T-helper 1 cell (primary cell): ENCODE results near the gene ELAC2.

Experiments used
- DNase-seq, 5 donors: peaks; one replicate each; pipeline ENCODE4 v3.0.0-alpha.2; 2012 to 2020
- total RNA-seq, 4 donors: gene quantifications; one replicate each; lab custom pipeline; 2026; lab: John Stamatoyannopoulos, UW

Gene ELAC2
- 50.7 to 82.7 (median 78.5) reads per million in 4 donors for total RNA-seq

GRCh38 chr17:13017655-13018459, at the start of gene ELAC2:
TSS of gene ELAC2 (minus strand) at chr17:13018027. CDS start at chr17:13017947, 80 bp downstream.
- peak; percentile 86 to 96 (median 92) for DNase-seq

- DNase-seq, result no peak
Measured at GRCh38 chr17:13065032-13065431, 47.2 kb upstream of the ELAC2 start.

- no peak for DNase-seq
Measured at GRCh38 chr17:13055131-13055530, 37.3 kb upstream of the ELAC2 start.

- no peak for DNase-seq
Measured at GRCh38 chr17:13054666-13055065, 36.8 kb upstream of the ELAC2 start.

- no peak for DNase-seq
Measured at GRCh38 chr17:13051915-13052314, 34.1 kb upstream of the ELAC2 start.

GRCh38 chr17:13047011-13047606, 29.3 kb upstream of the ELAC2 start:
- DNase-seq, result no peak

- DNase-seq, result no peak
Measured at GRCh38 chr17:13046361-13046760, 28.5 kb upstream of the ELAC2 start.

GRCh38 chr17:13044572-13045065, 26.8 kb upstream of the ELAC2 start:
- DNase-seq, result no peak

GRCh38 chr17:13038931-13039665, 21.3 kb upstream of the ELAC2 start:
- no peak for DNase-seq

- no peak for DNase-seq
Measured at GRCh38 chr17:13036751-13037150, 18.9 kb upstream of the ELAC2 start.

GRCh38 chr17:13035420-13035819, 17.6 kb upstream of the ELAC2 start:
- no peak for DNase-seq

GRCh38 chr17:13031718-13032350, 14.0 kb upstream of the ELAC2 start:
- DNase-seq, result peak in 4 of 5 donors; percentile 19 to 44 (median 26)

- DNase-seq, result peak in 4 of 5 donors; percentile 12 to 44 (median 28)
Measured at GRCh38 chr17:13030459-13031300, 12.9 kb upstream of the ELAC2 start.

GRCh38 chr17:13030056-13030455, 12.2 kb upstream of the ELAC2 start:
- no peak for DNase-seq

- DNase-seq, result no peak
Measured at GRCh38 chr17:13029340-13029739, 11.5 kb upstream of the ELAC2 start.

GRCh38 chr17:13027246-13027645, 9.4 kb upstream of the ELAC2 start:
- no peak for DNase-seq

GRCh38 chr17:13025687-13026086, 7.9 kb upstream of the ELAC2 start:
- no peak for DNase-seq

GRCh38 chr17:13025258-13025627, 7.4 kb upstream of the ELAC2 start:
- DNase-seq, result no peak

- DNase-seq, result peak; percentile 44 to 56 (median 50)
Measured at GRCh38 chr17:13024526-13025257, 6.9 kb upstream of the ELAC2 start.

GRCh38 chr17:13024016-13024415, 6.2 kb upstream of the ELAC2 start:
- no peak for DNase-seq
